GM21619 (cell line): ENCODE measurements around the gene QRICH2.

Source experiments
- ATAC-seq: cut with Tn5 transposase; IDR thresholded peaks from one replicate; pipeline ENCODE4 v1.9.1; 2021; ENCODE audit not compliant: unreplicated experiment

QRICH2 gene

GRCh38 chr17:76279742-76280287 lies 28.3 kb downstream of the QRICH2 start:
- ATAC-seq, result no peak

GRCh38 chr17:76278952-76279741 lies 28.9 kb downstream of the QRICH2 start:
- no peak for ATAC-seq

- ATAC-seq, result no peak
Measured at GRCh38 chr17:76278268-76278908, 29.7 kb downstream of the QRICH2 start.

GRCh38 chr17:76277300-76278267 lies 30.5 kb downstream of the QRICH2 start:
- ATAC-seq, result no peak

- ATAC-seq, result no peak
Measured at GRCh38 chr17:76276461-76277299, 31.4 kb downstream of the QRICH2 start.

- ATAC-seq, result no peak
Measured at GRCh38 chr17:76276069-76276431, 32.0 kb downstream of the QRICH2 start.

- no peak for ATAC-seq
Measured at GRCh38 chr17:76275382-76276068, 32.6 kb downstream of the QRICH2 start.

- no peak for ATAC-seq
Measured at GRCh38 chr17:76274112-76274956, 33.7 kb downstream of the QRICH2 start.

- ATAC-seq, result no peak
Measured at GRCh38 chr17:76273445-76274111, 34.5 kb downstream of the QRICH2 start.

- peak; percentile 15 for ATAC-seq
Measured at GRCh38 chr17:76272541-76273444, 35.3 kb downstream of the QRICH2 start.

- peak; percentile 48 for ATAC-seq
Measured at GRCh38 chr17:76271669-76272540, 36.2 kb downstream of the QRICH2 start.

- ATAC-seq, result peak; percentile 0
Measured at GRCh38 chr17:76270770-76271668, 37.1 kb downstream of the QRICH2 start.

GRCh38 chr17:76270127-76270592 lies 37.9 kb downstream of the QRICH2 start:
- no peak for ATAC-seq

- ATAC-seq, result no peak
Measured at GRCh38 chr17:76268991-76269981, 38.8 kb downstream of the QRICH2 start.
